Measurements from ENCODE around the gene CTF1. TPM values are rescaled to one million over a fixed set of nuclear protein-coding genes. Genes with fewer than 3 reads are reported as not detected.

Gene CTF1
- total and polyA plus RNA-seq, 4 donors: 3.3 to 9.8 (median 5.2) TPM

GRCh38 chr16:30893744-30894539 is 2.5 kb upstream of the CTF1 start, which contains the start of gene BCL7C:
TSS of gene BCL7C (minus strand) at chr16:30894077. CDS start at chr16:30893944, 133 bp downstream.
- peak within 1 kb of the TSS; percentile 76 to 86 for H3K9ac ChIP-seq (ENCODE audit: insufficient read depth in 1 of 2, low read length in 2 of 2)
- H3K4me1 ChIP-seq (ENCODE audit: control insufficient read depth in 5 of 5, insufficient read depth in 5 of 5, low read length in 5 of 5): peaks cover 9 to 34% (median 21%) of the 10 kb centered on the region in 5 donors
- peaks cover 0 to 17% (median 9%) of the 10 kb centered on the region in 4 donors for H3K36me3 ChIP-seq (ENCODE audit: control insufficient read depth in 4 of 4, insufficient read depth in 4 of 4, low read length in 4 of 4)
- peak within 1 kb of the TSS; percentile 81 for H3K4me3 ChIP-seq
- peak; percentile 93 to 96 (median 96) for DNase-seq
- H3K27ac ChIP-seq (ENCODE audit: low read depth in 1 of 2, low read length in 1 of 2): peak within 1 kb of the TSS; percentile 90 to 94
- WGBS, 2 donors: 1% methylated on average over 65 to 97 of the region's 97 CpGs
- peak; percentile 32 for TF ChIP-seq CTCF (IDR thresholded peaks at IDR 0.05; ENCODE audit: control extremely low read depth, extremely low read depth)
- H3K9me3 ChIP-seq (ENCODE audit: control insufficient read depth in 4 of 4, insufficient read depth in 3 of 4, low read length in 3 of 4): peaks cover 0 to 3% (median 0%) of the 10 kb centered on the region in 4 donors
- ATAC-seq (ENCODE audit: insufficient read depth, low FRiP score): peak; percentile 86
- no peaks in the 10 kb centered on the region for H3K27me3 ChIP-seq (ENCODE audit: control insufficient read depth in 3 of 3, insufficient read depth in 3 of 3, low read length in 2 of 3)

GRCh38 chr16:30894540-30895368 is 1.7 kb upstream of the CTF1 start:
- H3K9me3 ChIP-seq (ENCODE audit: control insufficient read depth in 4 of 4, insufficient read depth in 3 of 4, low read length in 3 of 4): peaks cover 0 to 3% (median 0%) of the 10 kb centered on the region in 4 donors
- H3K36me3 ChIP-seq (ENCODE audit: control insufficient read depth in 4 of 4, insufficient read depth in 4 of 4, low read length in 4 of 4): peaks cover 0 to 10% (median 4%) of the 10 kb centered on the region in 4 donors
- DNase-seq (peak in 2 of 3 donors; percentile 34 to 65), ATAC-seq (ENCODE audit: insufficient read depth, low FRiP score) (no peak)
- H3K27ac ChIP-seq (ENCODE audit: low read depth in 1 of 2, low read length in 1 of 2): peak overlapping the region; percentile 91 to 94
- H3K4me3 ChIP-seq: peak overlapping the region; percentile 58
- peaks cover 9 to 34% (median 21%) of the 10 kb centered on the region in 5 donors for H3K4me1 ChIP-seq (ENCODE audit: control insufficient read depth in 5 of 5, insufficient read depth in 5 of 5, low read length in 5 of 5)
- peak overlapping the region in 1 of 2 donors; percentile 65 for H3K9ac ChIP-seq (ENCODE audit: insufficient read depth in 1 of 2, low read length in 2 of 2)
- 44 to 58% methylated on average over 16 of the region's 16 CpGs for WGBS, 2 donors
- no peaks in the 10 kb centered on the region for H3K27me3 ChIP-seq (ENCODE audit: control insufficient read depth in 3 of 3, insufficient read depth in 3 of 3, low read length in 2 of 3)
- no peak for TF ChIP-seq CTCF (IDR thresholded peaks at IDR 0.05; ENCODE audit: control extremely low read depth, extremely low read depth)

GRCh38 chr16:30895627-30896260 is 670 bp upstream of the CTF1 start:
- TF ChIP-seq CTCF (IDR thresholded peaks at IDR 0.05; ENCODE audit: control extremely low read depth, extremely low read depth): no peak
- H3K27ac ChIP-seq (ENCODE audit: low read depth in 1 of 2, low read length in 1 of 2): peak overlapping the region; percentile 91 to 94
- H3K36me3 ChIP-seq (ENCODE audit: control insufficient read depth in 4 of 4, insufficient read depth in 4 of 4, low read length in 4 of 4): peaks cover 0 to 5% (median 4%) of the 10 kb centered on the region in 4 donors
- peaks cover 0 to 3% (median 0%) of the 10 kb centered on the region in 4 donors for H3K9me3 ChIP-seq (ENCODE audit: control insufficient read depth in 4 of 4, insufficient read depth in 3 of 4, low read length in 3 of 4)
- WGBS, 2 donors: 65 to 72% methylated on average over 31 to 32 of the region's 32 CpGs
- H3K27me3 ChIP-seq (ENCODE audit: control insufficient read depth in 3 of 3, insufficient read depth in 3 of 3, low read length in 2 of 3): no peaks in the 10 kb centered on the region
- peak in 1 of 3 donors; percentile 76 for DNase-seq
- H3K9ac ChIP-seq (ENCODE audit: insufficient read depth in 1 of 2, low read length in 2 of 2): peak overlapping the region in 1 of 2 donors; percentile 65
- no peak for ATAC-seq (ENCODE audit: insufficient read depth, low FRiP score)
- peaks cover 9 to 34% (median 21%) of the 10 kb centered on the region in 5 donors for H3K4me1 ChIP-seq (ENCODE audit: control insufficient read depth in 5 of 5, insufficient read depth in 5 of 5, low read length in 5 of 5)
- H3K4me3 ChIP-seq: no peak overlapping the region

Measured in lung (tissue), 12 donors.